ENCODE data around the gene IL5.
"Not testable (repeated sequence)": the region's sequence is repeated elsewhere in the genome, so short reads cannot be mapped to it uniquely, and the experiment has no call there.

The IL5 gene

DNA sequence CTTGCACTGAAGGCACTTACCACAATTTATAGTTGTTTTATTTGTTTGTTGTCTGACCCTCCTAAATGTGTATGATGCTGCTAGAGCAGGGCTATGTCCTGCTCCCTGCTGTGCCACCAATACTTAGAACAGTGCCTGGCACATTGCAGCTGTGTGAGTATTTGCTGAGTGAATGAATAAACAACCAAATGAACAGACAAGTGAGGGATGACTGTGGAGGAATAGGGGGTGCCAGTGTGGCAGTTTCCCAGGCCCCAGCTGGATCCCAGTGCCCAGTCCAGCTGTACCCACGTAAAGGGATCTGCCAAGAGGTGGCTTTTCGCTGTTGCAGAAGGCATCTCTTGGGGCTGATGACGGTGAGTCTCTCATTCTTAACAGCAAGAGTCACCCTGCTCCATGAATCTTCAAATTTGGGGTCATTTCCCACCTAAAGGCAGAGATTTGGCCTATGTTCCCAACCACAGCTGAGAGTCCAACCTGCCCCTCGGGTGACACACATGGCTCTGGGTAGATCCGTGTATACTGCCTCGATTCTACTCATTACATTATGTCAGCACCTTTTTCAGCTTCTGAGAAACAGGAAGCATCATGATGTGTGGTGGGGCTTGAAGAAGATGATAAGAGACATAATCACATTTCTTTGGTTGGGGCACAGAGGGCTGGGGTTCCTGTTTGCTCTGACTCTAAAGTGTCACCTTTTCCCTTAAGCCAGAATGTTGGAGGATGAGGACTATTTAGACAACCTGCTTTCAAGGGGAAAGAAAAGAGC lies 14.3 kb downstream of the IL5 start:
- no peak for DNase-seq

DNA sequence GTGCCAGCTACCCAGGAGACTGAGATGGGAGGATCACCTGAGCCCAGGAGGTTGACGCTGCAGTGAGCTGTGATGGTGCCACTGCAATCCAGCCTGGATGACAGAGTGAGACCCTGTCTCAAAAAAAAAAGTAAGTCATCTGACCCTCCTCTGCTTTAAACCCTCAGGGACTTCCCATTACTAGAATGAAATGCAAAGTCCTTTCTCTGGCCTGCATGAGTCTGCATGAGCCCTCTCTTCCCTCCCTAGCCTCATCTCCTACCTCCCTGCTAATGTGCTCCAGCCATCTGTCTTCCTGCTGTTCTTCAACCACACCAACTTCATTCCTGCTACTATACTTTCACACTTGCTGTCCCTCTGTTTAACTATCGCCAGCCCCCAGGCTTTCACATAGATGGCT lies 15.3 kb downstream of the IL5 start:
- DNase-seq: no peak

DNA sequence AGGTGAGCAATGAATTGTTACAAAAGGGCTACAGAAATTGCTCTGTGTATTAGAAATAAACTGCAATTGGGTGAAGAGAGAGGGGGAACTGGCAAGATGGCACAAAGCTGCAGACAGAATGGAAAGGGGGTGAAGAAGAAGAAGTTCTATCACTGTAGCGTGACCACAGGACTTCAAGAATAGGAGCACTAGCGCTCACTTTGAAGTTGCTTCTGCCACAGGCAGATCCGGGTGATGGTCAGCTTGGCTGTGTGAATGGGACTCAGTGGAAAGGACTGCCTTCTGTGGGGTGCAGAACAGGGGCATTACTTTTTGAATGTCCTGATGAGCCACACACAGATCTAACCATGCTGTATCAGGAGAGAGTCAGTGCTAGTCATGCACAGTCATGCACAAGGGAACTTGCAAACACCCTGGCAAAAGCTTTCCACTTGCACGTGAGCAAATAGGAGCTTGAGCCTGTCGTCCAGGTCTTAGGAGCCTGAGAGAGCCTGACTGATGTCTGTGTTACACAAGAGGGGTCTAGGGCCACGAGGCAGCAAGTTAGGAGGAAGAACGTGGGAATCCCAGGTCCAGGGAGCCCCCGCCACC lies 16.3 kb downstream of the IL5 start:
- no peak for DNase-seq

GRCh38 chr5:132526290-132526973 lies 16.9 kb downstream of the IL5 start:
- peak; percentile 20 for DNase-seq

DNA sequence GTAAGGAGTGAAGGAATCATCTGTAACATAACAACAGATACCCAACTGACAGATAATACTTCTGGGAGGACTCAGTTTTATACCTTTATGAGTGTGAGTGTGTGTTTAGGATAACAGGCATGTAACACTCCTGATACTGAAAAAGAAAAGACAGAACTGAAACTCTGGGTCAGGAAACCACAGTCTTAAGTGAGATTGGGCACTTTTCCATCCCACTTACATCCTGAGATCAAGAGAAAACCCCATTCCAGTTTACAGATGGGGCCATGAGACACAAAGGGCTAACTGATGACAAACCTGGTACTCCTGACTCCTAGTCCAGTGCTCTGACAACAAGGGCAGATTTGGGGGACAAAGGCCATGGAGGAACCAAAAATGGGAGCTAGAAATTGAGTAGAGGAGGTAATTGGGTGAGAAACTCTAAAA lies 18.0 kb downstream of the IL5 start:
- no peak for DNase-seq

- not testable (repeated sequence) for DNase-seq
Observed at GRCh38 chr5:132524877-132525276, 18.4 kb downstream of the IL5 start.

GRCh38 chr5:132522067-132522466 lies 21.3 kb downstream of the IL5 start:
- not testable (repeated sequence) for DNase-seq

DNA sequence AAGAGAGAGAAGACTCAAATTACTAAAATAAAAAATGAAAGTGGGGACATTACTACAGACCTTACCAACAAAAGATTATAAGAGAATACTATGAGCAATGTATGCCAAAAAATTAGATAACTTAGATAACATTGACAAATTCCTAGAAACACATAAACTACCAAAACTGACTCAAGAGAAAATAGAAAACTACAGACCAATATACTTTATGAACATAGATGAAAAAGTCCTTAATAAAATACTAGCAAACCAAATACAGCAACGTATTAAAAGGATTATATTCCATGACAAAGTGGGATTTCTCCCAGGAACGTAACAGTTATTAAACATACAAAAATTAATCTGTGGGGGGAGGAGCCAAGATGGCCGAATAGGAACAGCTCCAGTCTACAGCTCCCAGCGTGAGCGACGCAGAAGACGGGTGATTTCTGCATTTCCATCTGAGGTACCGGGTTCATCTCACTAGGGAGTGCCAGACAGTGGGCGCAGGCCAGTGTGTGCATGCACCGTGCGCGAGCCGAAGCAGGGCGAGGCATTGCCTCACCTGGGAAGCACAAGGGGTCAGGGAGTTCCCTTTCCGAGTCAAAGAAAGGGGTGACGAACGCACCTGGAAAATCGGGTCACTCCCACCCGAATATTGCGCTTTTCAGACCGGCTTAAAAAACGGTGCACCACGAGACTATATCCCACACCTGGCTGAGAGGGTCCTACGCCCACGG lies 29.5 kb downstream of the IL5 start:
- not testable (repeated sequence) for DNase-seq

DNA sequence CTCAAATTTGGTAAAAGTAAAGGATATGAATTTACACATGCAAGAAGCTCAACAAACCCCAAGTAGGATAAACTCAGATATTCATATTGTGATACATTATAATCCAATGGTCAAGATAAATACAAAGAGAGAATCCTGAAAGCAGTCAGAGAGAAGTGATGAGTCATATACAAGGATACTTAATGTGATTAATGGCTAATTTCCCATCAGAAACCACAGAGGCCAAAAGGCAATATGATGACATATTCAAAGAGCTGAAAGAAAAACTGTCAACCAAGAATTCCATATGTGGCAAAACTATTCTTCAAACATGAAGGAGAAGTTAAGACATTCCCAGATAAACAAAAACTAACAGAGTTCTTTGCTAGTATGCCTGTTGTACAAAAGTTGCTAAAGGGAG lies 33.2 kb downstream of the IL5 start:
- DNase-seq: no peak

GRCh38 chr5:132506094-132506692 lies 37.1 kb downstream of the IL5 start:
- no peak for DNase-seq

GRCh38 chr5:132505641-132506040 lies 37.7 kb downstream of the IL5 start:
- no peak for DNase-seq

- DNase-seq: no peak
Observed at GRCh38 chr5:132504746-132505145, 38.6 kb downstream of the IL5 start.

DNA sequence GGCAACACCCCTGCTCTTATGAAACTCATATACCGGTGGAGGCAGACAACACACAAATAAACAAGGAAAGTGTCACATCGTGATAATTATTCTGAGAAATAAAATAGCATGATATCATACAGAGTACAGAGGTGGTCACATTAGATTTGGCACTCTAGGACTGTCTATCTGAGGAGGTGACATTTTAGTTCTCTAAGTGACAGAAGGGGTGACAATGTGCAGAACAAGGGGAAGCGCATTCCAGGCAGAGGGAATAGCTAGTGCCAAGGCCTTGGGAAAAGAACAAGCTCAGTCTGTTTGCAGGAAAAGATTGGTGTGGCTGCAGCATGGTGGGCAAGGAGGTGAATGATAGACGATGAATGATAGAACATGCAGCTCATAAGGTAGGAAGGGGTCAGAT lies 40.1 kb downstream of the IL5 start:
- no peak for DNase-seq

GRCh38 chr5:132501961-132502931 lies 41.1 kb downstream of the IL5 start:
- no peak for DNase-seq

- no peak for DNase-seq
Observed at GRCh38 chr5:132501629-132501956, 41.7 kb downstream of the IL5 start.

DNA sequence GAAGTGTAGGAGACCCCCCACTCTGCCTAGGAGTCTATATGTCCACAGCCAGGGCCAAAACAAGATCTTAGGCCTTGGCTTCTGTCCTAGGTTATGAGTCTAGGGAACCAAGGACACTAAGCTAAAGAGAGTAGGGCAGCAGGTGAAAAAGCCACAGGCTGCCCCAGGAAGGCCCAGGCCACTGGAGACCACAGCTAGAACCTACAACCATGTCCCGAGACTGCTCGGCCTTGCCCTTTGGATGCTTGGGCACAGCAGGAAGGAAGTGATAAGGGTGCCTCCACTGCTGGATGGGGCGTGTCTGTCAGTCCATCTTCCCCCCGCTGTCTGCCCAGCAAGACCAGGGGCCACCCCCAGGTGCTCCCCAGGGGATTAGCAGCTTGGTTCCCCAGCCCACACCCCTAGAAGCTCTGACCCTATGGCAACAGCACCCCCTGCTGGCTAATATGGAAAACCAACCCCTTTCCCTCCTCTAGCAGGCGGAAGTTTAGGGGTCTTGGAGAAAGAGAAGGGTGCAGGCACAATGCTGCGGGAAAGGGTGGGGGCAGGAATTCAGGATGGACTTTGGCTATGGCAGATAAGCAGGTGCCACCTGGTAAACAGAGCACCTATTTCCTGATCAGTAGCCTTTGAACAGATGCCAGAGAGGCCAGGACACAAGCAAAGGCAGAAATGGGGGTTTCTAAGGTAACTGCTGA lies 42.2 kb downstream of the IL5 start:
- no peak for DNase-seq

GRCh38 chr5:132500244-132500930 lies 42.9 kb downstream of the IL5 start:
- no peak for DNase-seq

- DNase-seq: no peak
Observed at GRCh38 chr5:132499440-132500243, 43.7 kb downstream of the IL5 start.

DNA sequence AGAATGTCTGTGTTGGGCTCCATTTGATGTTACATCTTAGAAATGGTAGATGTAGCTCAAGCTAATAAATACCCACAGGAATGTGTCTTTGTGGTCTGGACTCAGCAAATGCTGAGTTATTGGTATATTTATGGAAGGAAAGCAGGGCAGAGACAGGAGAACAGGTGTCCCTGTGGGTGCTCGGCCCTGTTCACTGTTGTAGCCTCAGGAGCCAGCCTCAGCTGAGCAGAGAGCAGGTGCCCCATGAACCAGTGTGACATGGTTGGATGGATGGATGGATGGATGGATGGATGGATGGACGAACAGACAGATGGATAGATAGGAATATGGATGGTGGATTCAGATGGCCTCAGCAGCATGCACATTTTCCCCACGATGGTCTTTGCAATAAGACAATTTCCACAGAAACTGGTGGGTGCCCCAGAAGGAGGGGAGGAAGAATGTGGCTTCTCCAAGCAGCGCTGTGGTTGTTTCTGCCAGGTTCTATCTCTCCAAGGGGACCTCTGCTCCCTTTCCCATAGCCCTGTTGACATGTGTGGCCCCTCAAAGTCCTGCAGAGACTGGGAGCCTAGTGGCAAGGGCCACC lies 44.5 kb downstream of the IL5 start:
- no peak for DNase-seq
